Measurements from ENCODE around the gene ATP6V0E2.

GRCh38 chr7:149853157-149853556 lies 20.6 kb upstream of the ATP6V0E2 start:
- TF ChIP-seq CTCF (IDR thresholded peaks at IDR 0.05) (no peak), POLR2A (IDR thresholded peaks at IDR 0.05) (no peak)

Measured in ovary (tissue), 3 donors.